K562 (cell line): Measurements from ENCODE around the gene IKBKE. TPM values are rescaled to one million over a fixed set of nuclear protein-coding genes. Genes with fewer than 3 reads are reported as not detected.

Source experiments
- CHD4 ChIP-seq: fragments of 200-600 bp; sonication (generic); IDR thresholded peaks from 3 replicates; pipeline ENCODE4 v1.6.1; 2012; ENCODE audit warnings: low read depth, mild to moderate bottlenecking, mixed read lengths, low read length, inconsistent platforms; ENCODE audit not compliant: insufficient read depth, insufficient replicate concordance, poor library complexity, severe bottlenecking
- CREB3 ChIP-seq: fragments of 450-650 bp; conservative IDR thresholded peaks from 2 replicates; pipeline ENCODE4 v1.6.1; 2016; ENCODE audit warnings: missing genetic modification characterization, low read depth, mild to moderate bottlenecking, missing compliant biosample characterization, moderate library complexity
- FOXK1 ChIP-seq: sonication (generic); formaldehyde crosslinking; IDR thresholded peaks from 2 replicates; pipeline ENCODE4 v1.8.0; 2022; ENCODE audit warnings: missing genetic modification reagents, mild to moderate bottlenecking, borderline replicate concordance
- GATAD2A ChIP-seq: fragments of 450-650 bp; IDR thresholded peaks from 2 replicates; pipeline ENCODE4 v1.6.1; 2017
- HIVEP1 ChIP-seq: fragments of 250-450 bp; sonication (Bioruptor Pico); IDR thresholded peaks from 2 replicates; pipeline ENCODE4 v1.4.0; 2020; ENCODE audit warnings: mild to moderate bottlenecking
- HMG20B ChIP-seq: fragments of 250-450 bp; sonication (Bioruptor Pico); IDR thresholded peaks from 2 replicates; pipeline ENCODE4 v1.5.0; 2021; ENCODE audit warnings: mild to moderate bottlenecking
- HMGXB4 ChIP-seq: sonication (generic); formaldehyde crosslinking; IDR thresholded peaks from 2 replicates; pipeline ENCODE4 v1.8.1; 2023; ENCODE audit warnings: mild to moderate bottlenecking, missing genetic modification reagents
- LCOR ChIP-seq: sonication (generic); formaldehyde crosslinking; IDR thresholded peaks from 2 replicates; pipeline ENCODE4 v1.8.0; 2022; ENCODE audit warnings: mild to moderate bottlenecking, missing genetic modification reagents
- MEF2D ChIP-seq: conservative IDR thresholded peaks from 2 replicates; pipeline ENCODE4 v1.6.1; 2016; ENCODE audit warnings: low read depth, missing genetic modification characterization, missing compliant biosample characterization
- NEUROD1 ChIP-seq: fragments of 150-350 bp; IDR thresholded peaks from 2 replicates; pipeline ENCODE4 v1.6.1; 2014; ENCODE audit warnings: borderline replicate concordance, low read length, low read depth; ENCODE audit not compliant: partially characterized antibody
- NR2C1 ChIP-seq, 2 experiments: fragments of 450-650 bp; IDR thresholded peaks; 2 replicates each; pipeline ENCODE4 v1.6.1; 2017; ENCODE audit warnings: mild to moderate bottlenecking in 2 of 2, antibody characterized with exemption in 1 of 2, inconsistent platforms in 1 of 2, missing compliant biosample characterization in 1 of 2, missing genetic modification characterization in 1 of 2
- NUFIP1 ChIP-seq: fragments of 450-650 bp; IDR thresholded peaks from 2 replicates; pipeline ENCODE4 v1.6.1; 2018; ENCODE audit not compliant: partially characterized antibody
- RFX5 ChIP-seq: IDR thresholded peaks from 2 replicates; pipeline ENCODE4 v1.6.1; 2011; ENCODE audit warnings: low read depth, mild to moderate bottlenecking, improper control_type of control experiment, low read length
- RNF2 ChIP-seq: sonication (generic); IDR thresholded peaks from 2 replicates; pipeline ENCODE4 v1.6.1; 2016
- SIN3A ChIP-seq, 2 experiments: fragments of 150-350 bp in 1 of 2; IDR thresholded peaks; 2 replicates each; pipeline ENCODE4 v1.6.1; 2011 to 2016; ENCODE audit warnings: borderline replicate concordance in 2 of 2, low read depth in 2 of 2, low read length in 2 of 2, mild to moderate bottlenecking in 2 of 2, moderate library complexity in 2 of 2; ENCODE audit not compliant: control insufficient read depth in 1 of 2
- SMARCA4 ChIP-seq: fragments of 450-650 bp; IDR thresholded peaks from 2 replicates; pipeline ENCODE4 v1.6.1; 2016
- SMARCE1 ChIP-seq: fragments of 450-650 bp; IDR thresholded peaks from 2 replicates; pipeline ENCODE4 v1.7.1; 2016; ENCODE audit warnings: mild to moderate bottlenecking
- TAL1 ChIP-seq: fragments of 450-650 bp; IDR thresholded peaks from 2 replicates; pipeline ENCODE4 v1.6.1; 2016; ENCODE audit warnings: mild to moderate bottlenecking
- TCF7L2 ChIP-seq: fragments of 150-350 bp; IDR thresholded peaks from 2 replicates; pipeline ENCODE4 v1.6.1; 2016; ENCODE audit warnings: low read depth, mild to moderate bottlenecking, low read length, moderate library complexity
- ZBTB33 ChIP-seq: sonication (generic); formaldehyde crosslinking; IDR thresholded peaks from 2 replicates; pipeline ENCODE4 v1.8.1; 2023; ENCODE audit warnings: mild to moderate bottlenecking, missing genetic modification reagents
- ZFP91 ChIP-seq: sonication (generic); formaldehyde crosslinking; IDR thresholded peaks from 2 replicates; pipeline ENCODE4 v1.8.0; 2022; ENCODE audit warnings: mild to moderate bottlenecking, missing genetic modification reagents
- ZNF263 ChIP-seq: sonication (generic); formaldehyde crosslinking; IDR thresholded peaks from 2 replicates; pipeline ENCODE4 v1.8.0; 2022; ENCODE audit warnings: mild to moderate bottlenecking, missing genetic modification reagents, borderline replicate concordance
- ZNF507 ChIP-seq: conservative IDR thresholded peaks from 2 replicates; pipeline ENCODE4 v1.6.1; 2017; ENCODE audit warnings: missing genetic modification characterization, missing compliant biosample characterization
- polyA plus RNA-seq, 8 experiments: library from polyadenylated mRNA; depleted of rRNA in 4 of 8; stranded (reverse) in 5 of 8; unstranded in 3 of 8; fragments of >200 nt; fragmentation: Nextera tagmentation in 2 of 8; fragmentation: Illumina TruSeq in 1 of 8; extraction: Ambion mirVana in 2 of 8; extraction: Trizol in 1 of 8; gene quantifications; 2 replicates each; pipeline versions ENCODE4 v1.2.1 to v1.2.3, GENCODE V29; 2011 to 2014; ENCODE audit warnings: inconsistent platforms in 1 of 8, missing spikeins in 1 of 8
- total RNA-seq, 7 experiments: library from RNA; depleted of rRNA in 6 of 7; stranded (reverse); fragments of >200 nt in 6 of 7; fragmentation: Illumina TruSeq in 2 of 7; extraction: Trizol in 2 of 7; gene quantifications; 2 replicates each; pipeline versions ENCODE4 v1.2.1 to v1.2.3, GENCODE V29; 2011 to 2021; ENCODE audit warnings: low replicate concordance in 1 of 7

The IKBKE gene
- total and polyA plus RNA-seq, 9 of the 15 experiments (the other 6 are each of a cell fraction or from before 2014, with no cell fraction given) = 2.3 to 9.0 (median 4.8) TPM

- TF ChIP-seq HMGXB4 (CRISPR knock-in tag) (no peak), LCOR (CRISPR knock-in tag) (no peak), ZNF263 (CRISPR knock-in tag) (no peak), GATAD2A (no peak), CHD4 (no peak), CREB3 (no peak), FOXK1 (CRISPR knock-in tag) (no peak), SMARCE1 (peak; percentile 81; the same call in 1 of the 2 replicates), RFX5 (no peak), NEUROD1 (peak; percentile 82), ZFP91 (CRISPR knock-in tag) (peak; percentile 98), NR2C1 (IDR thresholded peaks at IDR 0.05) (no peak), NR2C1 (tag; IDR thresholded peaks at IDR 0.05) (no peak), MEF2D (tag) (no peak), NUFIP1 (no peak), SMARCA4 (peak; percentile 72; the same call in 1 of the 2 replicates), ZNF507 (no peak), TAL1 (no peak), ZBTB33 (CRISPR knock-in tag) (no peak), RNF2 (no peak), SIN3A (IDR thresholded peaks at IDR 0.05; ENCODE audit: borderline replicate concordance in 2 of 2, control insufficient read depth in 1 of 2, low read depth in 2 of 2, low read length in 2 of 2) (no peak), HMG20B (CRISPR knock-in tag) (no peak), HIVEP1 (CRISPR knock-in tag) (no peak), TCF7L2 (no peak)
These were observed at the start of gene IKBKE (continued) for GRCh38 chr1:206469933-206470691.
